Choroid plexus epithelial cell (primary cell): ENCODE measurements around the gene IBA57.

Source experiments
- DNase-seq: peaks from one replicate; pipeline ENCODE4 v3.0.0-alpha.2; 2010; ENCODE audit warnings: low read depth
- H3K4me3 ChIP-seq: 2 replicates; pipeline ENCODE4 v1.5.1; 2011; ENCODE audit warnings: low read depth, mild to moderate bottlenecking, control low read depth, low read length, moderate library complexity
- TF ChIP-seq, protein P1 (sequence below): conservative IDR thresholded peaks from 2 replicates; pipeline ENCODE4 v1.5.1; 2011; ENCODE audit warnings: low read depth, mild to moderate bottlenecking, control low read depth, inconsistent platforms, low read length, moderate library complexity

Gene IBA57

DNA sequence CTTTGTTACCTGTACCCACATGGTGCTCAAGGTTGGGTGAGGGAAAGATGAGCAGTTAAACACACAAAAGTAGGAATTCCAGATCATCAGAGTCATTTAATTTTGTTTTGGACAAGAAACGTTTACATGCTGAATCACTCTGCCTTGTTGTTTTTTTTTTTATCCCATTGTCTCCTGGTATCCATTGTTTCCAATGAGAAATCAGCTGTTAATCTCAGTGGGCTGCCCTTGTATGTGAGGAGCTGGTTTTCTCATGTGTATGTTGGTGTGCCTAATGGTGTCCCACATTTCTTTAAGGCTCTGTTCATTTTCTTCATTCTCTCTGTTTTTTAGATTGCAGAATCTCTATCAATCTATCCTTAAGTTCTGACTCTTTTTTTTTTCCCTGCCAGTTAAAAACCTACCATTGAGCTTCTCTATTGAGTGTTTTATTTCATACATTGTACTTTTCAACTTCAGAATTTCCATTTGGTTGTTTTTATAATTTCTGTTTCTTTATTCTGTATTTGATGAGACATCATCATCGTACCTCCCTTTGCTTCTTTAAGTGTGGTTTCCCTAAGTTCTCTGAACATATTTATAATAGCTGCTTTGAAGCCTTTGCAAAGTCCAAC lies 33.5 kb downstream of the IBA57 start:
- H3K4me3 ChIP-seq = no peak overlapping the region
- TF ChIP-seq, protein P1, sequence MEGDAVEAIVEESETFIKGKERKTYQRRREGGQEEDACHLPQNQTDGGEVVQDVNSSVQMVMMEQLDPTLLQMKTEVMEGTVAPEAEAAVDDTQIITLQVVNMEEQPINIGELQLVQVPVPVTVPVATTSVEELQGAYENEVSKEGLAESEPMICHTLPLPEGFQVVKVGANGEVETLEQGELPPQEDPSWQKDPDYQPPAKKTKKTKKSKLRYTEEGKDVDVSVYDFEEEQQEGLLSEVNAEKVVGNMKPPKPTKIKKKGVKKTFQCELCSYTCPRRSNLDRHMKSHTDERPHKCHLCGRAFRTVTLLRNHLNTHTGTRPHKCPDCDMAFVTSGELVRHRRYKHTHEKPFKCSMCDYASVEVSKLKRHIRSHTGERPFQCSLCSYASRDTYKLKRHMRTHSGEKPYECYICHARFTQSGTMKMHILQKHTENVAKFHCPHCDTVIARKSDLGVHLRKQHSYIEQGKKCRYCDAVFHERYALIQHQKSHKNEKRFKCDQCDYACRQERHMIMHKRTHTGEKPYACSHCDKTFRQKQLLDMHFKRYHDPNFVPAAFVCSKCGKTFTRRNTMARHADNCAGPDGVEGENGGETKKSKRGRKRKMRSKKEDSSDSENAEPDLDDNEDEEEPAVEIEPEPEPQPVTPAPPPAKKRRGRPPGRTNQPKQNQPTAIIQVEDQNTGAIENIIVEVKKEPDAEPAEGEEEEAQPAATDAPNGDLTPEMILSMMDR = no peak
- DNase-seq = peak; percentile 15

DNA sequence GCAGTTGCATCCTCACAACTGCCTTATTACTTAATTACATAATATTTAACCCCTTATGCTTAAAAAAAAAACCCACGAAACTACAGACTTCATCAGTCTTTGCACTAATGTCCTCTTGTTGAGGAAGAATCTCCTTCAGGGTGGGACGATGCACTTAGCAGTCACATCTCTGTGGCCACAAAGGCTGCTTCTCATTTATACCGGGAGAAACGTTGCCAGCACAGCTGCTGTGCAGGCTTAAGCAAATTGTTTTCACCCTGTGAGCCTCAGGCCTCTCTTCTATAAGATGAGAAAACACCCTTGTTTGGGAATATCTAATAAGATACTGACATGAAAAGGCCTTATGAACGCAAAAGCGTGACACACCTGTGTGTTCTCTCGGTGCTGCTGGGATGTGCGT lies 39.4 kb downstream of the IBA57 start:
- TF ChIP-seq, protein P1 = no peak
- no peak overlapping the region for H3K4me3 ChIP-seq
- DNase-seq = no peak

DNA sequence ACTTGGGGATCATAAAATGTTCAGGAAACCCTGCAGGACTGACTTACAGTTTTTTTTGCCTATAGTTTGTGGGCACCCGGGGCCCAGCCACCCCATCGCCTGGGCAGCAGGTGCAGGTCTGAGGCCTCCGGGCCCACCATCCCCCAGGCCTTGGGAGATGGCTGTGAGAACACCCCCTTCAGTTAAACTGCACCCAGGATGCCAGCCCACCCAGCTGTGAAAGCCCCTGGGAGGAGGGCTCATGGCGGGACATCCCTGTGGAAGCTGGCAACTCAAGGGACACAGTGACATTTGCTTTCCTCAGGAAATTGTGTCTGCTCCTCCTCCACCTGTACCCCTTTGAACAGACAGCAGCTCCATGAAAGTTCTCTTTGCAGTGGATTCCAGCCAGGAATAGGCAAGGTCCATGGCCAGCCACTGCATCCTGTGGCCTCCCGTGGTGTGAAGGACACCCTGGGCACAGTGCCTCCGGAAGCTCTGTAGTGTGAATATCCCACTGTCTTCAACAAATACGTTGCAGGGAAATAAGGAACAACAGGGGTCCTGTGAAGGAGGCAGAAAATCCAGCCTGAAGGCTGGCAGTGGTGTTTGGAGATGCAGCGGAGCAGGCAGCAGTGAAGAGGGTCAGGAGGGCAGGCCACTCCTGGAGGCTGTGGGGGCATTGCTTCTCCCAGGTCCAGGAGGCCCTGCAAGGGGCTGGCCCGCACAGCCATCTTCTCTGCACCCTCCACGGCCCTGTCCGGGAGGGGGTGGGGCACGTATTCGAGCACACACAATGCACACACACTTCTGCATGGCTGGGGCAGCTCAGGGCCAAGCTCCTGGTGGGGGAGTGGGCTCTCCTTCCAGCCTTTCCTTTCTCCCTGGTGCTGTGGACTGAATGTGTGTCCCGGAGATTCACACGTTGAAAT lies 40.2 kb downstream of the IBA57 start:
- TF ChIP-seq, protein P1 = no peak
- no peak overlapping the region for H3K4me3 ChIP-seq
- DNase-seq = no peak

DNA sequence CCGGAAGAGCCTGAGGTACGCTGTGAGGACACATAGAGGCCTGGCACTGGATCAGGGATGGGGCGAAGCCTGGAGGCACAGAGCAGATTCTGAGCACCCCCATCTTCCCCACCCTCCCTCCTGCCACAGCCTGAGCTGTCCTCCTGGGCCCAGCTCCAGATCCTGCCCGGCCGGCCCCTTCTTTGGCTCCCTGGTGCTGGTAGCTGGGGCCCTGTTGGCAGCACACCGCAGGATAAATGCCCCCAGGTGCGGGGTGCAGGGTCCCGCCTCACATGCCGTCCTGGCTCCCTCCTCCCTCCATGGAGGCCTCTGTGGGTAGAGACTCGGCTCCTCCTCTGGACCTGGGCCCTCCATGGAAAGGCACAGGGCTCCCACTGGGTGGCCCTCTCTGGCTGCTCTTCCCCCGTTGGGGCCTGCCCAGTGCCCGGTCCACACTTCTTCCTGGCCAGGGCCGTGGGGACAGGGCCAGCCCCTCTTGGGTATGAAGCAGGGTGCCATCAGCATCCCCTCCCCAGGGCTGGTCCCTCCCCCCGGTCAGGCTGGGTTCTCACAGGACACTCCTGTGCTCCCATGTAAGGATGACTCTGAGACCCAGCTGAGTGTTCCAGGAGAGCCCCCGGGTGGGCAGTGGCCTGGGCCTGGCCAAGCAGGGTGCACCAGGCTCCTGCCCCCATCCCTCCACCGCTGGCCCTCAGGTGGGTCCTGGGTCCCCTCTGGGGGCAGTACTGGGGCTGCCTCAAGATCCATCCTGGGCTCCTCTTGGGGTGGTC lies 41.2 kb downstream of the IBA57 start:
- no peak for DNase-seq
- H3K4me3 ChIP-seq = no peak overlapping the region
- TF ChIP-seq, protein P1 = no peak

DNA sequence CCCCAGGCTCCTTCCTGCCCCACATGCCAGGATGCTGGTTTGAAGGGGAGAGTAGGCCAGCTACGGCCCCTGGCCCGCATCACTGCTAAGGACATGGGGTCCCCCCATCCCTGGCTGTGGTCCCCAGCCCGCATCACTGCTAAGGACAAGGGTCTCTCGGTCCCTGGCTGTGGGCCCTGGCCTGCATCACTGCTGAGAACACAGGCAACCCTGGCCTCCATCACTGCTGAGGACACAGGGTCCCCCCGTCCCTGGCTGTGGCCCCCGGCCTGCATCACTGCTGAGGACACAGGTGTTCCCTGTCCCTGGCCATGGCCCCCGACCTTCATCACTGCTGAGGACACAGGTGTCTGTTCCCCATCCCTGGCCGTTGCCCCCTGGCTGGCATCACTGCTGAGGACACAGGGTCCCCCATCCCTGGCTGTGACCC lies 41.8 kb downstream of the IBA57 start:
- no peak overlapping the region for H3K4me3 ChIP-seq
- TF ChIP-seq, protein P1 = no peak
- DNase-seq = no peak

DNA sequence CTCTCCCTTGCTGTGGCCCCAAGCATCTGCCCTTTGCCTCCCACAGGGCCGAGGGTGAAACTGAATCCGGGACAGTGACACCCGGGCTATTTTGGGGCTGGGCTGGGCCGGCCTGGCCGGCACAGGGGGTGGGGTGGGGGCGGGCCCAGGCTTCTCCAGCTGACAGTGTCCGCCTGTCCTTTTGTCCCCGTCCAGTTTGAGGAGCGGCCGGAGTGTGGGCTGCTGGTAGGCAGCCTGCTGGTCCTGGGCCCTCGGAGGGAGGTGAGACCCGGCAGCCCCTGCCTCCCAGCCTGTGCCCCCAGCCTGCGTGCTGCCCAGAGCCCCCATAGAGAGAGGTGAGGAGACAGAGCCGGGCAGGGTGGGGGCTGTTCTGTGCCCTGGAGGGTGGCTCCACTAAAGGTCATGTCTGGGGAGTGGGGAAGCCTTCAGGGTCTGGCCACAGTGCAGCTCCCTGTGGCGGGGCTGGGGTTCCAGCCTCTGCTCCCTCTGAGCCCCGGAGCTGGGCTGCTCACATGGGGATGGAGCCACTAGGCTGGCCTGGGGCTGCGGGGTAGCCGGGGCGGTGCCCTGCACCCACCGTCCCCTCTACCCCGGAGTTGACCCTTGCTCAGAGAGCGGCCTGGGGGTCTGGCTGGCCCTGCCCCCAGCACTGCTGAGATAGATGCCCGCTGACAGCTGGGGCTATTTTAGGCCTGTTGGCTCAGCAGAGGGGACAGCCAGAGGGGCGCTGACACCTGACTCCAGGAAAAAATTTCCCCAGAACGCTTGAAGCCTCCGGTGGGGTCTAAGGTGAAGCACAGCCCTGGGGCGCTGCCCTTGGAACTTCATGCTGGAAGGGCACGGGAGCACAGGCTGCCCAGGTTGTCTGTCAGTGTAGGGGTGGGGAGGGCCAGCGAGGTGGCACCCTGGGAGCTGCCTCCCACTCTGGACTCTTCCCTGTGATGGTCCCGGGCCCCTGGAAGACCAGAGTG lies 42.5 kb downstream of the IBA57 start, which contains the start of gene OBSCN:
TSS of gene OBSCN (plus strand) at position 194 of the 971 bp plus-strand sequence. CDS start 3,740 bp downstream, outside the sequence.
- no peak for DNase-seq
- TF ChIP-seq, protein P1 = no peak
- H3K4me3 ChIP-seq = no peak within 1 kb of the TSS
